NCI-H1105 (cell line): ENCODE results near the gene VPS4B.
"Not testable (repeated sequence)": the region's sequence is repeated elsewhere in the genome, so short reads cannot be mapped to it uniquely, and the experiment has no call there.

Source experiments
- DNase-seq: peaks from one replicate; lab custom pipeline; 2025; lab: John Stamatoyannopoulos, UW

Gene VPS4B

DNA sequence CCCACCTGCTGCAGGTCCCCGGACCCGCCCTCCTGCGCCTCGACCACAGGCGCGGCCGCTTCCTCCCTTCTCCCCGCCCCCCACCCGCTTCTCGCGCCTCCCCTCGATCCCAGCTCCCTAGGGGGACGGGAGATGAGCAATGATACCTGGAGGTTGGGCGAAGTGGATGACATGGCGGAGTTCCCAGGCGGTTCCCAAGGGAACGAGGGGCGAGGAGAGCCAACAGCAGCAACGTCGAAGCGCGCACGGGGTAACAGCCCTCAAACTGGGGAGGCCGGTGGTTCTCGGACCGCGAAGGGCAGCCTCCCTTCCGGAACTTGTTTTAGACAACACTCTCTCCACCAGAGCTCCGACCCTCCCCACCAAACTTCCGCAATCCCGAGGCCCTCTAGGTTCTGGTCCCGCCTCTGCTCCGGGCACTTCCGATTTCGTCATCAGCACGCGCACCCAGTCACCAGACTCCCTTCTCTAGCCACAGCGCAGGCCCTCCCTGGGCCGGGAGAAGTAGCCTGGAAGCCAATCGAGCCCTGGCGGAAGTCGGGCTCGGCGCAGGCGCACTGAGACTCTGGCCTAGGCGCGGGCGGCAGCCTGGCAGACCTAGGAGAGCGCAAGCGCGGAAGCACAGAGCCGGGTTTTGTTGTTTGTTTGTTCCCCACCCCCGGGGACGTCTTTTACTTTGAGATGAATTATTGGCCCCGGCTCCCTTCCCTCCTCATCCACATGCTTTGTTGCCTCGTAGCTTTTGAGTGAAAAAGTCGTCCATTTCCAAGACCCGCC, at the start of gene VPS4B:
Gene VPS4B, minus strand, starts transcription at position 390 of the 777 bp plus-strand sequence. Its CDS starts 217 bp downstream, at position 173.
- DNase-seq: peak; percentile 99

DNA sequence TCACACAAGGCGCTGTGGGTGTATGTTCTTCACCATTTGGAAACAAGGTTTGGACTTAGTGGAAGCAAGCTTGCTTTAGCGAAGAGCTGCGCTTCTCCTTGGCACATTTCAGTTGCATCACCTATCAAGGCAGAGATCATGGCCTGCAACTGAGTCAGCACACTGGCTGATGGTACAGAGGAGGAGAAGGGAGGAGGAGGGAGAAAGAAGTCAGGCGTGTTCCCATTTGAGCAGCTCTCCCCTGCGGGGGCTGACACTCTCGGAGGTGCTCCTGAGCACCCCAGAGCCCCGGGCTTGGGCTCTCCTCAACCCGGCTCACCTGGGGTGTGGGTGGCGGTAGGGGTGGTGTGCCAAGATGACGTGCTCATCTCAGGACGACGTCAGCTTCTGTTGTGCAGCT, 48.5 kb upstream of the VPS4B start:
- DNase-seq: no peak

DNA sequence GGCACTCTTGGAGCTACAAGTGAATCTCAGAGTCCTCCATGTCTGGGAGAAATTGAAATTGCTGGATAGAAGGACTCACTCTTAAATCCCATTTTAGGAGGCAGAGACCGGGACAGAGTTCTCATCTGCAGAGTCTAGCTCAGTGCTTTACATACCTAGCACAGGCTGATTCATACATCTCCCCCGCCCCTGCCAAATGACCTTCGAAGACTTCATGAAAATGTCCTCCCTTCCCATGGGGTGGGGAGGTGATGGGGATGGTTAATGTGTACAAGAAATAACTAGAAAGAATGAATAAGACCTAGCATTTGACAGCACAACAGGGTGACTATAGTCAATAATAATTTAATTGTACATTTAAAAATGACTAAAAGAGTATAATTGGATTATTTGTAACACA, 46.3 kb upstream of the VPS4B start:
- no peak for DNase-seq

DNA sequence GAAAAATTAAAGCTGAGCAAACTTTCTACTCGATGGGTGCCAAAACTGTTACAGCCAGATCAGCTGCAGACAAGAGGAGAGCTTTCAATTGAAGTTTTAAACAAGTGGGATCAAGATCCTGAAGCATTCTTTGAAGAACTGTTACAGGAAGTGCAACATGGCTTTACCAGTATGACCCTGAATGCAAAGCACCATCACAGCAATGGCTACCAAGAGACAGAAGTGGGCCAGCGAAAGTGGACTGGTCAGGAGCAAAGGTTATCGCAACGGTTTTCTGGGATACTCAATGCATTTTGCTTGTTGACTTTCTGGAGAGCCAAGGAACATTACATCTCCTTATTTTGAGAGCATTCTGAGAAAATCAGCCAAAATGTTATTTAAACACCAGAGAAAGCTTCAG, 45.4 kb upstream of the VPS4B start:
- DNase-seq: no peak

DNA sequence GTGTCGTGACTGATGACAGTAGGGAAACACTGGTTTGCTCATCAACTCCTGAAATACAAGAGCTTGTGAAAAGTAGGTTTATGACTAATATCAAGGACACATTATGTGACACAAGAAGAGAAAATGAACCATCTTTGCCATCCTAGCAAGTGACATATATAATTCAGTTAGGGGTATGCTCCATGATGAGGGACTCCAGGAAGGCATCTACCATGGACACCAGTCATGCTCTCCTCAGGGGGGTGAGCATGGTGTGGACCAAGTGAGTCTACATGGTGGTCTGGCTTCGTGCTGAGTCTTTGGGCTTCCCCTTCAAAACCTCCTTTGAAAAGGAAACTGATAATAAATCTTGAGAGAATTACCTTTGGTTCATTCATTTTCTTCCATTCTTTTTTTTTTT, 42.8 kb upstream of the VPS4B start:
- no peak for DNase-seq

DNA sequence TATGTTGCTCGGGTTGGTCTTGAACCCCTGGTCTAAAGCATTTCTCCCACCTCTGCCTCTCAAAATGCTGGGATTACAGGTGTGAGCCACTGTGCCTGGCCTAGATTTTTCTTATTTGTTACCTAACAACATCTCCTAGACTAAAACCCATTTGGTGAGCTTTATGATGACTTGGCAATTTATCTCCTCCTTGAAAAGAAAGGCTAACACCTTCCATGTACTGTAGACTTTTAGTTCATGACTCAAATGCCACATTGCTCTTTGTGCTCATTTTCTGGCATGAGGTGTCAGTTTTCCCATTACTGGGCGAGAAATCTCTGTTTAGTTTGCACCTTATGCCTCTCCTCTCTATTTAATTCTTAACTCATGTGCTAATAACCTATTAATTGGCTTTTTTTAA, 42.2 kb upstream of the VPS4B start:
- no peak for DNase-seq

DNA sequence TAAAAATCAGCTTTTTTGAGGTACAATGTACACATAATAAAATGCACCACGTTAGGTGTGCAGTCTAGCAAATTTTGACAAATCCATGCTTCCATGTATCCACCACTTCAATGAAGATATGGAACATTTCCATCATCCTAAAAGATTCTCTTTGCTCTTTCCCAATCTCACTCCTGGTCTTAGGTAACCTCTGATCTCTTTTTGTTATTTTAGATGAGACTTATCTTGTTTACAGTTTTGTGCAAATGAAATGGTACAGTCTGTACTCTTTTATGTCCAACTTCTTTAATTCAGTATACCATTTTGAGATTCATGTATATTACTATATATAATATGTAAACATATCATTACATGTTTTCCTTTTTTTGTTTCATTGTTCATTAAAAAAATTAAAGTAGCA, 38.1 kb upstream of the VPS4B start:
- no peak for DNase-seq

DNA sequence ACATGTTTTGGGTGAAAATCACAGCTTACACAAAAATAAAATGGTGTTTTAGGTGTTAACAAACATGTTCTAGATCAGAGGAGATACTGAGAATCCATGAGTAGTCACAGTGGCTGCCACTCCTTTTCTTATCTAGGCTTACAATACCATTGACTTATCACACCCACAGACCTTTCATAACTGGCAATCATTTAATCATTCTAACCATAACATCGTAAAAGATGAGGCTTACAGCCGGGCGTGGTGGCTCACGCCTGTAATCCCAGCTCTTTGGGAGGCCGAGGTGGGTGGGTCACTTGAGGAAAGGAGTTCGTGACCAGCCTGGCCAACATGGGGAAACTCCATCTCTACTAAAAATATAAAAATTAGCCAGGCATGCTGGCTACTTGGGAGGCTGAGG, 35.7 kb upstream of the VPS4B start:
- no peak for DNase-seq

DNA sequence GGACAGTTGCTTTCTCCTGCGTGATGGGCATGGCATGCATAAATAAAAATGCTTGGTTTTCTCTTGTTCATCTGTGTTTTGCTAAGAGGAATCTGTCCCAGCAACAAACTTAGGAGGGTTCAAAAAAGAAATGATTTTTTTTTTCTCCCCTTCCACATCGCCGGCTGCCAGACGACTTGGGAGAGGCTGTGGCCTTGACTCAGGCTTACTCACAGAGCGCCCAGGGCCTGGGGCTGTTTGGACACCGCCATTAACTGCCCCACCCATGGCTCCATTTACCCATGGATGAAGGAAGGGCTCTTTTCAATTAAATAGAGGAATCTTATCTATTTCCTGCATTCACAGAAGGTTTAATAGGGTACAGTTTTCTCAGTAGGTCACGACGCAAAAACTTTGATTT, 32.2 kb upstream of the VPS4B start:
- DNase-seq: no peak

DNA sequence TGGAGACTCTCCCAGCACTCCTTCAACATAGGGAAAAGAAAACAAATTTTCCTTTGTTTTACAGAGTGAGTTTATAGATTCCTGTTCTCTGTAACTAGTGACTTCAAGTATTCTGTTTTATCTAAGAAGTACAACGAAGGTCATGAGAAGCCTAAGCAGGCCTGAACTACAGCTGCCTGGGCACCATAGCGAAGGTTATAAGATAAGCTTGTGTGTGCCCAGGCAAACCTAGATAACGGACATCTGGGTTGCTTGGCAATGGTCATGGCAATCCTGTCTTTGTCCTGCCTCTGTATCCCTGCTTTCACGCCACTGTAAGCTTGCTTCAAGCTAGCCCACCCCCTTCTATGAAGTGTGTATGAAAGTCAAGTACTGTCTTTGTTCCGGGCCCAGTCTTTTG, 30.5 kb upstream of the VPS4B start:
- not testable (repeated sequence) for DNase-seq

DNA sequence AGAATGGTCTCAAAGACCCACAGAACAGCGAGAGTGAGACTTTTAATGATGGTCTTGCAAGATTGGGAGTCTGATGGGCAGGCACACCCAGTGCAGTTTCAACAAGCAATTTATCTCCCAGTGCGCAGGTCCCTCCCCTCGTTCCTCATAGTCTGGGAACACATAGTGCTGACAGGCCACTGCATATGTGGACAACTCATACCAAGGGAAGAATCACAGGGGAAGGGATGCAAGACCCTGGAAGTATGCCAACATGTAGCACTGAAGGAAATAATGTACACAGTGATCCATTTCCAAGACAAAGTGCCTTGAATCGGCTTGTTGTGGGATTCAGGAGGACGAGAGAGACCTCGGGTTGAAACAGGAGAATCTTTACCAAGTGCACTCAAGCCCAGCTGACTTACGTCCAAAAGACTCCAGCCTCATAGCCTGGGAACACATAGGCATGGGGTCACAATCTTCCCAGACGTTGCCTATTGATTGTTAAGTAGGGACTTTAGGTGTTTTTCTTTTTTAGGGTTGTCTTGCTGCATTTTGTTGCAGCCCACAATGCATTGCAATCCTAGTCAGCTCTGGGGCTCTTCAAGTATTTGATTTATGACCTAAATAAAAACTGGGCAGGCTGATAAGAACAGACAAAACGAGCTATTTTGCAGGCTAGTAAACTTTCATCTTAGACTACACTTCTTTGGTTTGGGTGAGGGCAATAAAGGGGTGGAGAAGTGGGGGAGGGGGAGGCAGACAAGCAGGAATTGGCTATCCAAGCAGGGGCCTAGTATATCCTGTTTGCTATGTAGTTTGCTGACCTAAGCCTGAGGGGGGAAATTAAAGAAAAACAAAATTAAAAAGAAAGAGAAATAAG, 29.8 kb upstream of the VPS4B start:
- no peak for DNase-seq

DNA sequence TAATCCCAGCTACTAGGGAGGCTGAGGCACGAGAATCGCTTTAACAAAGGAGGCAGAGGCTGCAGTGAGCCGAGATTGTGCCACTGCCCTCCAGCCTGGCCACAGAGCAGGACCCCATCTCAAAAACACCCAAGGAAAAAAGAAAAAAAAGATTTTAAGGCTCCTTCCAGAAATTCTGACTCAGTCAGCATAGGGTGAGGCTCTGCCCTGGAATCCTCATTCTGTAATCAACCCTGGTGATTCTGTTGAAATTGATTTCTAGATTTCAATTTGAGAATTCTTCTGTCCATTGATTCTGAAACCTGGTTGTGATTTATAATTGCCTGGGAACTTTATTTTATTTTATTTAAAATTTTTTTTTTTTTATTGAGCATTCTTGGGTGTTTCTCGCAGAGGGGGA, 27.1 kb upstream of the VPS4B start:
- no peak for DNase-seq

DNA sequence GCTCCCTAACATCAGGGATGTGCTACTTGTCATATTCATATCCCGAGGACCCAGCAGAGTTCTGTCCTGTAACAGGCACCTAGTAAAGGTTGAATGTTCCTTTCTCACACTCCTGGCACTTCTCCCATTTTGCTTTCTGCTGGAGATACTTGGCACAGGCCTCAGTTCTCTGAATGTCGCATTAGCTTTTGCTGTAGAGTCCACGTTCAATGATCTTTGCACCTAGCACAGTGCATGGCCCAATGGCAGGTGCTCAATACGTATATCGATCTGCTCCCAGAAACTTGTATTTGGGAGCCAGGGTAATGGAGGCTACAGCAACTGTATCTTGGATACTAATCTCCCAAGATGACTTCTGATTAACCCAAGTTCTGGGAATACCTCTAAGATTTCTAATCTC, 24.8 kb upstream of the VPS4B start:
- DNase-seq: no peak

DNA sequence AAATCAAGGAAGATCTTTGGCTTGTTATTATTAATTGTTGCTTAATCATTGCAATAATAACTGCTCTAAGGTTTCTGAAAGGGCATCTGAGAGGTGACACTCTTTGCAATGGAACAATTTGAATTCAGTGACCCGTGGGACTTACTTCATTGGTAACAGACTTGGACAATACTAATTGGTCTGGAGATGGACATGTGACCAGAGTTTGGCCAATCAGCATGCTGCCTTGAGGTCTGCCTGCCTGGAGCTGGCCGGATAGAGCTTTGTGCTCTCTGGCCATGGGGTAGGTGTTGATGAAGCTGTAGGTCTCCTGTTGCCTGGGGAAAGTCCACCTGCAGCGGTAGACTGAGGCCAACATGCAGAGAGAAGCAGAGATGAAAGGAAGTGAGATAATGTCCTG, 24.0 kb upstream of the VPS4B start:
- no peak for DNase-seq

DNA sequence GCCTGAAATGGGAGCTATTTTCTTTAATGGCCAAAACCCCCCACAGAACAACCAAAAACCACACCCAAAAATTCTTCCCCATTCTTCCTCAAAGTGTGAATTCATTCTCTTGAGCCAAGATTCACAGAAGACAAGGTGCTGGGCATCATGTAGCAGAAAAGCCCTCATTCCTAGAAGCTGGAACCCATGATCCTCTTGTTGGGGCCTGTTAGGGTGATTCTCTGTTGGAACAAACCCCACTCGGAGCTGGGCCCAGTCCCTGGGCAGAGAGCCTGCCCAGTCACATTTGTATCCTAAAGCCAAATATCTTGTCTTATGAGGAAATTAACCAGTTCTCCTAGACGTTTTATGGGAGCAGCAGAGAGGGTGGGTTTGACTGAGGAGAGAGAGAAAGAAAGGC, 22.8 kb upstream of the VPS4B start:
- no peak for DNase-seq

DNA sequence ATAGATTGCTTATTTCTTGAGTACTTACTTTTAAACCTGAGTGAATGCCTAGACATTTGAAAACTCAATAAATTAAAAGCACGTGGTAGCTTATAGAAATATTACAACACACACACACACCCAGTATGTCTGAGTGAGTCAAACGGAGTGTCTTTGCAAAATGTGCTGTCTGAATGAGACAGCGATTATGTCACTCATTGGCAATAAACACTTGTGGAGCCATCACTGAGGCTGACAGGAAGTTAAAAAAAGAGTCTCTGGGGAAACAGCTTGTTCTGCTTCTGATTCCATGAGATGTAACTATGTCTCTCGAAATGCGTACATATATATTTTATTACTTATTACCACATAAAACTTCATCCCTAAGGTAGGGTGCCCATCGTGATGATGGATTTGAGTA, 22.3 kb upstream of the VPS4B start:
- DNase-seq: no peak

DNA sequence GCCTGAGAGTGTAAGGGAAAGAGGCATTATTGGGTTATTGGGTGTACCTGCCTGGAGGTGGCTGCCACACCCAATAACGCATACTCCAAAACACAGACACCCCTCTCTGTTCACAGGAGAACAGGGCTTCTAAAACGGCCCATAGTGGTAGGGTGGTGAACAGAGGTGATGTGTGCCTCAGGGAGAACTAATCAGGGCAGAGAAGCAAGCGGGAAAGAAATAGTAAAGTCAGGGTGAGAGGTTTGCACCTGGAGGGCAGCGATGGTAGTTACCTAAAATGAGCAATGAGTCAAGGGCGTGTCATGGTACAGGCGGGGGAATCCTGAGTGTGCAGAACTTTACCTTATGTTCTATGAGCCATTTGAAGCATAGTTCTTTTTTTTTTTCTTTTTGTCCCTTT, 21.6 kb upstream of the VPS4B start:
- DNase-seq: no peak

DNA sequence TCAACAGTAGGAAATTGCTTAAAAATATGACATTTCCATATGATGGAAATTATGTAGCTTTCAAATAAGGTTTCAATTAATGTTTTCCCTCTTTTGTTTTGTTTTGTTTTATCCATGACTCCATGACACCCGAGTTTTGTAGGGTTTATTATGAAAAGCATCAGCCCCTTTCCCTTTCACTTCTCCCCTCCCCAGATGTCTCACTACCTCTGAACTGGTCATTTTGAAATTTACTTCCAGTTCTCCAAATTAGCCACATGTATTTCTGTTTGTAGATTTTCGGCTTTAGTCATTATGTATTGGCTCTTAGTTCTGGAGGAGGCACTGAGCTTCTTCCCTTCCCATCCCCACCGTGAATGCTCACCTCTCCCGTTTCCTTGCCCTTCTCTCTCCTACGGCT, 18.6 kb upstream of the VPS4B start:
- no peak for DNase-seq

DNA sequence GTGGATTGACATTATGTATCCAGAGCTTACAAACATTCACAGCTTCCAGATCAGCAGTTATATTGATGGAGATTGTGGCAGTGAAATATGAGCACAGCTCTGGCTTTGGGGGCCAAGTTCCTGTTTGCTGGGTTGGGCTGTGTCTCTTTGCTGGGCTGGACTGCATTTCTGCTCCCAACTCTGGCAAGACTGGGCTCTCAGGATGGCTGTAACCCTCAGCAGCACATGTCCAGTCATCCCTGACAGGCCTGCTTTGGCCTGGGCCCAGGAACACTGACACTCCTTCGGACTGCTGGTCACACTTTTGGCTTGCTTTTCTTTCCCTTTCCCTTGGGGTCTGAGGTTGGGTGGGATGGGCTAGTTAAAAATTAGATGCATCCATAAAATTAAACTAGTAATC, 17.9 kb upstream of the VPS4B start:
- DNase-seq: no peak

DNA sequence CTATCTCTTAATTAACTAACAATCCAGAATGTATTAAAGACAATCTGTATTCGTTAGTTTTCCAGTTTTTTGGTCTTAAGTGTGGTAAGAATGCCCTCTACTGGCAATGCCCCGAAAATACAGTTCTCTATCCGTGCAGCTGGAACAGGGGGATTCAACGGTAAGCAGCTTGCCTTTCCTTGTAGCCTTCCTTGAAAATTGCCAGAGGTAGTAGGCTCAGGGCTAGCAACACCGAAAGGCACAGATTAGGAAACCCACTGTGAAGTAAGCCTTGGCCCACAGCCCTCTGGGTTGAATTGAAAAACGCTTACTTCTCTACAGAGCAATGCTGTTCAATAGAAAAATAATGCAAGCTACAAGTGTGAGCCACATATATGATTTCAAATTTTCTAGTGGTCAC, 17.1 kb upstream of the VPS4B start:
- peak; percentile 51 for DNase-seq

DNA sequence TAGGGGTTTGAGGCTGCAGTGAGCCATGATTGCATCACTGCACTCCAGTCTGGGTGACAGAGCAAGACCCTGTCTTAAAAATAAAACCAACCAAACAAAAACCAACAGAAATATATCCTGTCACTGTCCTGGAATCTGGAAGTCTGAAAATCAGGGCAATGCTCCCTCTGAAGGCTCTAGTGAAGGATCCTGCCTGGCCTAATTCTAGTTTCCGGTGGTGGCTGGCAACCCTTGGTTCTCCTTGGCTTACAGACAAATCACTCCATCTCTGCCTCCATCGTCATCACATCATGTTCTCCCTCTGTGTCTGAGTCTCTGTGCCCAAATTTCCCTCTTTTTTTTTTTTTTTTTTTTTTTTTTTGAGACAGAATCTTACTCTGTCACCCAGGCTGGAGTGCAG, 15.9 kb upstream of the VPS4B start:
- DNase-seq: no peak

DNA sequence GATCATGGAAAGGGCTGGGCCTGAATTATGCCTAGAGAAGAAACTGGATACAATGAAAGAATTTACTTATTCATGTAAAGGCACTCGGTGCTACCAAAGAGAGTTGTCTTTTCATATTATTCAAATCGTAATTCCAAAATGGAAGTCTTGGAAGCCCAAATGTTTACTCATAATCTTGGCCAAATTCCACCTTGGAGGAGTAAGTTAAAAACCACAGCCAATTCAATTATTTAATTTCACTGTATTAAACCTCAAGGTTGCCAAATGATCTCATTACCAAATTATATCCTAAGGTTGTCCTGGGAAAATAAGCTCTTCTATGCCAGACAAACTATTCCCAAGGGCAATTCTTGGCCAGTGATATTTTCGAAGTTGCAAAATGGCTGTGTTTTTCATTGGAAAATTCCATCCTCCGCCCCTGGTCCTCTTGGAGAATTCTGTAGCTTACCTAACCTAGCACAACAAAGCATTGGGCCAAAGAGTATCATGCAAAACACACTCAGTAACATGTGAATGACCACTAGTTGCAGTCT, 11.1 kb upstream of the VPS4B start:
- no peak for DNase-seq

DNA sequence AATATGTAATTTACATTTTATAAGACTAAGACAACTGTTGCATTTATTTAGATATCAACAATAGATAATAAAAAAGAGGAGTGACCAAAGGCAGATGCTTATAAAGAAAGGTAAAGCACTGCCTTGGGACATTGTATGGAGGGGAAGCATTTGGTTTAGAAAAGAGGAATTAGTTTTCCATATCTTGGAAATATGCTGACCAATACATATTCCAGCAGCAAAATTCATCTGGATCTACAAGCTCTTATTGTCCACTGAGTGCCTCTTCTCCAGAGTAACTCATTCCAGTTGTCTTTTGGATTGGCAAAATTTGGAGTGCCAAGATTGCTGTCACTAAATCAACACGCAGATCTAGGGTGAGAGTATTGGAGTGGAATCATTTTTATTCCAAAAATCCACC, 8.9 kb upstream of the VPS4B start:
- DNase-seq: no peak
